HG02588 (cell line): ENCODE measurements around the gene KNDC1.

ENCODE experiments used
- ATAC-seq: cut with Tn5 transposase; IDR thresholded peaks from one replicate; pipeline ENCODE4 v1.9.1; 2021; ENCODE audit warnings: mild to moderate bottlenecking, moderate library complexity; ENCODE audit not compliant: unreplicated experiment

The KNDC1 gene

DNA sequence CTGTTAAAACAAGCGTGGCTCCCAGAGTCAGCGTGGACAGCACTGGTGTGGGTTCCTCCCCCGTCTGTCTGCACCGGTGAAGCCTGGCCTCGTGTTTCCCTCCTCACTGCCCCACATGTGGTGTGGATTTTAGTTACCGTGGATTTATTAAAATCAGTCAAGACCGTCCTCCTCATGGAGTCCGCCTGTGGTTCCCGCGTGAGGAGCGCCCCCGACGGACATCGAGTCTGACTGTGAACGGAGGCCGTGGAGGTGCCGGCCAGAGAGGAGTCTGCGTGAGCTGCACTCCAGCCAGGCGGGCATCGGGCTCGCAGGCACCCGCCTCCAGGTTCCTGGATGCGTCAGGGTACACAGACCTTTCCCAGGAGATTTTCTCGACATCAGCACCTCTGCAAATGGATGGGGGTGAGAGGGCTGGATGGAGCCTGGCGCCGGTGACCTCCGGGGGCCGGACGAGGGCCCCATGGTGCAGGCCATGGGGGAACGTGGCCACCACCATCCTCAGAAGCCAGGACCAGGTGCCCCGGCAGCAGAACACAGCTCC, 43.7 kb downstream of the KNDC1 start:
- ATAC-seq, result no peak

DNA sequence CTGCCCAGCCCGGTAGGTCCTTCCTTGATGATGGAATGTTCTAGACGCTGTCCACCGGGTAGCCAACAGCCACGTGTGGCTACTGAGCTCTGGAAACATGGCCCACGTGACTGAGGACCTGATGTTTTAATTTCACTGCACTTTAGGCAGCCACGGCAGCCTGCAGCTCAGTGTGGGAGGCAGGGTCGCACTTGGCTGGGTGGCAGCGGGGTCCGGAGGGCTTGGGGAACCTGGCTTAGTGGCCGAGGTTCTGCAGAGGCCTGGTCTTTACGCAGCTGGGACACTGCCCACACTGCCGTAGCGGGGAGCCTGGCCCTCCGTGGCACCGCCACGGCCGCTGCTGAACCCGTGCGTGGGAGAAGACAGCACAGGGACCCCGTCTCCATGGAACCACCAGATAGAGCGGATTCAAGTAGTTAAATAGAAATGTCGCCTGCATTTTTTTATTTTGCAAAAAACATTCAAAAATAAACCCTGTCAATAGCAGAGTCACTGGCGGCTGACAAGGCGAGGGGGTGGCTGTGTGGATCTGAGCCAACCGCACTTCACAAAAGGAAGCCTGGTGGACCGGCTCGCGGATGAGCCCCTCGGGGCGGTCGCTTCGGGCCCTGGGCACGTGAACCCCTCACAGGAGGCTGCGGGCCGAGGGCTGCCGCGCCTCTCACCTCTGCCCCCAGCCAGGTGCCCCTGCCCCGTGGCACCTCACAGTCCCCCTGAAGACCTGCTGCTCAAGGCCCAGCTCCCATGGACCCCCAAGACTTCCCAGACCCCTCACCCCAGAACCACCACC, 44.4 kb downstream of the KNDC1 start:
- no peak for ATAC-seq

GRCh38 chr10:133205146-133205545, 45.1 kb downstream of the KNDC1 start:
- no peak for ATAC-seq

GRCh38 chr10:133206356-133207040, 46.5 kb downstream of the KNDC1 start:
- no peak for ATAC-seq

DNA sequence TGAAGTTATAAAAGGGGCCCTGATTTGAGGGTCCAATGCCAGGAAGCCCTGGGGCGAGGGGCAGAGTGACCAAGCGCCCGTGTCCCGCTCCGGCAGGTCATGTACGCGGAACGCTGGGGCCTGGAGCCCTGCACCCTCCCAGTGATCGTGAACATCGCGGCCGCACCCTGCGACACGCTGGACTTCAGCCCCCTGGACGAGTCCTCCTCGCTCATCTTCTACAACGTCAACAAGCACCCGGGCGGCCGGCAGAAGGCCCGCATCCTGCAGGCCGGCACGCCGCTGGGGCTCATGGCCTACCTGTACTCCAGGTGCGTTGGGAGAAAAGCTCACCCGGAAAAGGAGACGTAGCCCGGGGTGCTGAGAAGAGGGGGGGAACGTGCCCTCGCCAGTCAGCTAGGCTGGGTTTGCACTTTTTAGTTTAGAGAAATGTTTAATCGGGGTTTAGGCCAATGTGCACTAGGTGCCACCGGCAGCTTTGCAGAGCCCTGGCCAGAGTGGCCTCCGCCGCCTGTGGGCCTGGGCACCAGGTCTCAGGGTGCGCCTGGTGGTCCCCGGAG, 47.1 kb downstream of the KNDC1 start:
- no peak for ATAC-seq

DNA sequence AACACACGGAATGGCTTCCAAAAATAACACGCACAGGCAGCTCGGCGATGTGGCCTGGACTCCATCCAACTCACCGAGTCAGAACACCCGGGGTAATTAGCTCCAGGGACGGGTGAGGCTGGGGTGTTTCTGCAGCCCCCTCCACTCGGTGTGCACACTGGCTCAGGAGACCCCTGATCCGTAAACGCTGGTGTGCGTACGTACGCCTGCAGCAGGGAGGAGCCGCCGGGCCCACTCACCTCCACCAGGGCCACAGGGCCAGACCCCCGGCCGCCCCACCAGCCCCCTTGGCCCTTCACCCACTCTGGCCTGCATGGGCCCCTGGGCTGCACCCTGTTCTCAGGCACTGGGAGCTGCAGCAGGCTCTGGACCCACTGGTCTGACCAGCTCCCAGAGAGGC, 47.6 kb downstream of the KNDC1 start:
- ATAC-seq, result no peak

GRCh38 chr10:133208466-133208865, 48.4 kb downstream of the KNDC1 start:
- no peak for ATAC-seq

- no peak for ATAC-seq
Measured at GRCh38 chr10:133209117-133209516, 49.1 kb downstream of the KNDC1 start.

DNA sequence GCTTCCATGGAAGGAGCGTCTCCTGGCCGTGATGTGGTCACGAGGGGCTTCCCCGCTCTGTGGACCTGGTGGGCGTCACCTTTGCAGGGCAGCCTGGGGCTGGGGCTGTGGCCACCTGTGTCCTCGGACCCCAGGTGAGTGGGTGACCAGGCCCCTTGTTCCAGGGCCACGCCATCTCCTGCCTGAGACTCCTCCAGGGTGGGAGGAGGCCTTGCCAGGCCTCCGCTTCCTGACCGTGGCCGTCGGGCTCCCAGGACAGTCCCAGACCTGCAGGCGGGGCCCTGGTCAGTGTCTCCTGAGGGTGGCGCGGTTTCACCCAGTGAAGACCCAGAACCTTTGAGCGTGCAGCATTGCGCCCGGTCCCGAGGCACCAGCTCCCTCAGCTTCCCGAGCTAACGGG, 49.6 kb downstream of the KNDC1 start:
- no peak for ATAC-seq

GRCh38 chr10:133210398-133211140, 50.5 kb downstream of the KNDC1 start:
- no peak for ATAC-seq

- ATAC-seq, result no peak
Measured at GRCh38 chr10:133211141-133211830, 51.3 kb downstream of the KNDC1 start.

DNA sequence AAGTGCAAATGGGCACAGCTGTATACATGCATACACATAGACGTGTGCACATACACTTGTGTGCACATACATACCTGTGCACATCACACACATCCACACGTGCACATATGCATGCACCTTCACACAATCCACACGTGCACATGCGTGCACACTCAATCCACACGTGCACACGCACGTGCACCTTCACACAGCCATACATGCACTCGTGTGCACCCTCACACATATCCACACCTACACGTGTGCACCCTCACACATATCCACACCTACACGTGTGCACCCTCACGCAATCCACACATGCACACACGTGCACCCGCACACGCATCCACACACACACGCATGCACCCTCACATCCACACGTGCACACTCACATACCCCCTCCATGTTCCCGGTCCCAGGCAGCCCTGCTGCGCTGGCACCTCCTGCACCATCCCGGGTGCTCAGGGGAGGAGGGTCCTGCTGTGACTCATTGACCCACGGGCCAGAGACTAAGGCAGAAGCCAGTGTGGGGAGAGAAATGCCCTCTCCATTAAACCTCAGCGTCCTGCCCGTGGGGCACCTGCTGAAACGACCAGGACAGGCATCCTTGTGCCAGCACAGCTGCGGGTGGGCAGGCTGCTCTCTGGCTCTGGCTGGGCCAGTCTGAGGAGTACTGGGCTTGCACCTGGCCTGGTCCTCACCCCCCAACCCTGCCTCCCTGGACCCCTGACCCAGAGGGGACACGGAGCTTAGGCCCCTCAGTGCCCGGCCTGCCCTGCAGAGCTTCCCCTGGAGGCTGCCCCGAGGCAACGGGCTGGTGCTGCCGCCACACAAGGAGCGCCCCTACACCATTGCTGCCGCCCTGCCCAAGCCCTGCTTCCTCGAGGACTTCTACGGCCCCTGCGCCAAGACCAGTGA, 52.2 kb downstream of the KNDC1 start:
- no peak for ATAC-seq

- no peak for ATAC-seq
Measured at GRCh38 chr10:133212853-133213494, 53.0 kb downstream of the KNDC1 start.

- ATAC-seq, result no peak
Measured at GRCh38 chr10:133213641-133214467, 53.8 kb downstream of the KNDC1 start.

GRCh38 chr10:133214468-133215410, 54.7 kb downstream of the KNDC1 start:
- ATAC-seq, result no peak

- ATAC-seq, result no peak
Measured at GRCh38 chr10:133215586-133215985, 55.6 kb downstream of the KNDC1 start.

DNA sequence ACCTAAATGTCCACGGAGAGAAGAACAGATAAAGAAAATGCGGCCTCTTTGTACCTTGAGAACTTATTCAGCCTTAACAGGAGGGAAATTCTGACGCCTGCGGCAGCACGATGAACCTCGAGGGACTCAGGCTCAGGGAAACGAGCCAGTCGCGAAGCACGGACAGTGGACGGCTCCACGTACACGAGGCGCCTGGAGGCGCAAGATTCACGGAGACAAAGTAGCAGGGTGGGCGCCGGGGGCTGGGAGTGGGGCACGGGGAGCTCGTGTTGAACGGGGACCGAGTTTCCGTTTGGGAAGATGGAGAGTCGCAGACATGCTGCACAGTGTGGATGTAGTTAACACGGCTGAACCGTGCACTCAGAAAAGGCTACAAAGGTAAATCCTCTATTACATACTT, 56.8 kb downstream of the KNDC1 start:
- ATAC-seq, result no peak
